ENCODE measurements around the gene POLR3A.

Gene POLR3A

GRCh38 chr10:78041170-78042057 lies 12.1 kb upstream of the POLR3A start:
- TF ChIP-seq, protein P1, sequence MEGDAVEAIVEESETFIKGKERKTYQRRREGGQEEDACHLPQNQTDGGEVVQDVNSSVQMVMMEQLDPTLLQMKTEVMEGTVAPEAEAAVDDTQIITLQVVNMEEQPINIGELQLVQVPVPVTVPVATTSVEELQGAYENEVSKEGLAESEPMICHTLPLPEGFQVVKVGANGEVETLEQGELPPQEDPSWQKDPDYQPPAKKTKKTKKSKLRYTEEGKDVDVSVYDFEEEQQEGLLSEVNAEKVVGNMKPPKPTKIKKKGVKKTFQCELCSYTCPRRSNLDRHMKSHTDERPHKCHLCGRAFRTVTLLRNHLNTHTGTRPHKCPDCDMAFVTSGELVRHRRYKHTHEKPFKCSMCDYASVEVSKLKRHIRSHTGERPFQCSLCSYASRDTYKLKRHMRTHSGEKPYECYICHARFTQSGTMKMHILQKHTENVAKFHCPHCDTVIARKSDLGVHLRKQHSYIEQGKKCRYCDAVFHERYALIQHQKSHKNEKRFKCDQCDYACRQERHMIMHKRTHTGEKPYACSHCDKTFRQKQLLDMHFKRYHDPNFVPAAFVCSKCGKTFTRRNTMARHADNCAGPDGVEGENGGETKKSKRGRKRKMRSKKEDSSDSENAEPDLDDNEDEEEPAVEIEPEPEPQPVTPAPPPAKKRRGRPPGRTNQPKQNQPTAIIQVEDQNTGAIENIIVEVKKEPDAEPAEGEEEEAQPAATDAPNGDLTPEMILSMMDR (IDR thresholded peaks at IDR 0.05; ENCODE audit: insufficient read depth, low read depth, low read length, missing control alignments) = no peak
- H3K4me3 ChIP-seq (ENCODE audit: low read length) = no peak overlapping the region
- no peak for DNase-seq (ENCODE audit: low read depth)

DNA sequence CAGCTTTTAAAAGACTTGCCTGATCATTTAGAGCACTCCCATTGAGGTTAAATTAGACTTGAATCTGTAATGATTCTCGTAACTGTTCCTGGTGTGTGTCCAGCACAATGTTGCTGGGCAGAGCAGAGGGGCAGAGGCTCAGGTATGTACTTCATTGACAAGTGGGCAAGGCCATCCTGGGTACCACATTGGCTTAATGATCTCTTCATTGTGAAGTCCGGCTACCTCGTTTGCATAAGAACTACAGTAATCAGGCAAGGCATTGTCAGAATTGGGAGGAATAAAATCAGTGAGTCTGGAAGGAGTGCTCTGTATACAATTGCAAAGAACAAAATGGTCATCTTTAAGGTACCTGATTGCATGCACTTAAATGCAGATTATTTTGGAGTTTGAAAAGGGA lies 10.4 kb upstream of the POLR3A start:
- DNase-seq (ENCODE audit: low read depth) = no peak
- TF ChIP-seq, protein P1 (IDR thresholded peaks at IDR 0.05; ENCODE audit: insufficient read depth, low read depth, low read length, missing control alignments) = no peak
- H3K4me3 ChIP-seq (ENCODE audit: low read length) = no peak overlapping the region

DNA sequence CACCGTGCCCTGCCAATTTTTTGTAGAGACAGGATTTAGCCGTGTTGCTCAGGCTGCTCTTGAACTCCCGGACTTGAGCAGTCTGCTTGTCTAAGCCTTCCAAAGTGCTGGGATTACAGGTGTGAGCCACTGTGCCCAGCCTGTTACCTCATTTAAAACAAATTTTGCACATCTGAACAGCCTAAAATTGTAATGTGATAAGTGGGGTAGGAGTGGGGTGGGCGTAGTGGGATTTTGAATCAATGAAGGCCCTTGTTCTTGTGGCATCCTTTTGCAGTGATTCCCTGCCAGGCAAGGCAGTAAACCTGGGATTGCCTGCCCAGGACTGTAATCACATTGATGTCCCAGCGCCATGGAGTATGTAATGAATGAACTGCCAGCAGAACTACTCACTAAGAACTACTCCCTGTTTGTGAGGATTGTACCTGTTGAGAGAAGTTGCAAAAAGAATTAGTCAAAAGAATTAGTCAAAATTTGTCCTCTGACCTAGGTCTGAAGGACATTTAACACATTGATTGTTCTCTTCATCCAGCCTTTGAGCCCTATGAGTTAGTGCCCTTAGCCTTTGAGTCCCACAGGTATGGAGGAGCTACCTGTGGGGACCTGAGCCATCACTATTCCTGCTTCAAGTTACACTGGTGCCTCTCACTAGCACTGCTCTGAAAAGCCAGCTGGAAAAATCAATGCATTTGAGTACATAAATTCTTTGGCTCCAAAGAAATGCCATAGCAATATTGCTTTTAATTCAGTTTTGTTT lies 9.7 kb upstream of the POLR3A start:
- no peak for DNase-seq (ENCODE audit: low read depth)
- TF ChIP-seq, protein P1 (IDR thresholded peaks at IDR 0.05; ENCODE audit: insufficient read depth, low read depth, low read length, missing control alignments) = no peak
- H3K4me3 ChIP-seq (ENCODE audit: low read length) = peak overlapping the region; percentile 6

DNA sequence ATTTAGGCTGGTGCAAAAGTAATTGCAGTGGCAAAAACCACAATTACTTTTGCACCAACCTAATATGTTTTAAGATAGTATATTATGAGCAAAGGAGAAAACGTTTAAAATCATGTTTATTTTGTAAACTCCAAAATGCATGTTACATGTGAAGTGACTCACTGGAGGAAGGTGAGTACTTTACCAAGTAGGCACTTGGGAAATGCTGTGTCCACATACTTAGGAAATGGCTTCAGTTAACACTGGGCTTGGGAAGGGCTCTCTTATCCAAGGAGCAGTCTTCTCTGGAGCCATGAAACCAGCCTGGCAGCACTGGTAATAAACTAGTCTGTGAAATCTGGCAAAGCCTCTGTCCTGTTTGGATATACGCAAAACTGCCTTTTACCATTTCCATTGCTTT lies 8.8 kb upstream of the POLR3A start:
- TF ChIP-seq, protein P1 (IDR thresholded peaks at IDR 0.05; ENCODE audit: insufficient read depth, low read depth, low read length, missing control alignments) = no peak
- peak; percentile 74 for DNase-seq (ENCODE audit: low read depth)

GRCh38 chr10:78035933-78036583 lies 6.7 kb upstream of the POLR3A start:
- peak overlapping the region; percentile 87 for H3K4me3 ChIP-seq (ENCODE audit: low read length)
- TF ChIP-seq, protein P1 (IDR thresholded peaks at IDR 0.05; ENCODE audit: insufficient read depth, low read depth, low read length, missing control alignments) = no peak
- DNase-seq (ENCODE audit: low read depth) = no peak

More for the DNA sequence above, 8.8 kb upstream of the POLR3A start:
- H3K4me3 ChIP-seq (ENCODE audit: low read length) = peak overlapping the region; percentile 6

DNA sequence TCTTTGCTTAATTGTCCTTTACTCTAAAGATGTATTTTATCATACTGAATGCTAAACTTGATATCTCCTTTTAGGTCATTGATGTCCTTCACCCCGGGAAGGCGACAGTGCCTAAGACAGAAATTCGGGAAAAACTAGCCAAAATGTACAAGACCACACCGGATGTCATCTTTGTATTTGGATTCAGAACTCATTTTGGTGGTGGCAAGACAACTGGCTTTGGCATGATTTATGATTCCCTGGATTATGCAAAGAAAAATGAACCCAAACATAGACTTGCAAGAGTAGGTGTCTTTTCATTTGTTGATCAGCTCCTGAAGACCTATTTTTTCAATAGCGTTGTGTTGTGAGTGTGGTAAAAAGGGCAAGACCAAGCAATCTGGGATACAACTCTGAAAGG lies 6.1 kb upstream of the POLR3A start:
- H3K4me3 ChIP-seq (ENCODE audit: low read length) = peak overlapping the region; percentile 87
- DNase-seq (ENCODE audit: low read depth) = no peak
- TF ChIP-seq, protein P1 (IDR thresholded peaks at IDR 0.05; ENCODE audit: insufficient read depth, low read depth, low read length, missing control alignments) = no peak
